SK-N-MC (cell line): ENCODE results near the gene CREB5.

Experiments
- EZH2 ChIP-seq: fragments of 200-600 bp; sonication (generic); IDR thresholded peaks from one replicate; pipeline ENCODE4 v1.6.1; 2017; ENCODE audit warnings: antibody characterized with exemption
- POLR2AphosphoS5 ChIP-seq: IDR thresholded peaks from 2 replicates; pipeline ENCODE4 v1.6.1; 2012; ENCODE audit warnings: mild to moderate bottlenecking, low read depth, low read length, borderline replicate concordance

DNA sequence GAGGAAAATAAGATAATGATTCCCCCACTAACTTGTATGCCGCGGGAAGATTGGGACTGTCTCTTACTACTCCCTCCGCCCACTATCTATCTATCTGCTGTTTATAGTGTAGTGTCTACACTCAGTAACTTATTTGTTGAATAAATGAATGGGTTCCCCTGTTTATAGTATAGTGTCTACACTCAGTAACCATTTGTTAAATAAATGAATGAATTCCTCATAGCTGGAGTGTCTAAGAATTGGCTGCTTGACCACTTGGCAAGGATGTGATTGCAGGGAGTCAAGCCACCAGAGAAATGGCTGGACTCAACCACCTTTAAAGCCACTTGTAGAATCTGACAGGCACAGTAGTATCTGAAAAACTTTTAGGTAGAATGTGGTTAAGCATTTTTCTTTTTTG is 398.7 kb downstream of the CREB5 start:
- TF ChIP-seq POLR2AphosphoS5 (no peak), EZH2 (no peak)
